HCT116 (cell line): ENCODE results near the gene ESR1. TPM values are rescaled to one million over a fixed set of nuclear protein-coding genes. Genes with fewer than 3 reads are reported as not detected.

Experiments used
- ATAC-seq: fragments of 200-7000 bp; cut with Tn5 transposase; 2 replicates; pipeline ENCODE4 v1.9.1; 2020; ENCODE audit warnings: mild to moderate bottlenecking, moderate library complexity
- BruUV-seq: library from RNA; stranded (reverse); fragments of 400-500 nt; replicated peaks from 2 replicates; lab custom pipeline; 2021; lab: Mats Ljungman, UMichigan
- CTCF ChIA-PET: fragments of 300-600 bp; sonication (Branson Sonifier 250); formaldehyde crosslinking; loops from one replicate; lab custom pipeline; 2021; ENCODE audit warnings: antibody characterized with exemption; lab: Charles Lee
- POLR2A ChIA-PET: fragments of 300-600, 350-600 bp; sonication (Branson Sonifier 250); formaldehyde crosslinking; loops from one replicate; lab custom pipeline; 2021; ENCODE audit warnings: antibody characterized with exemption; lab: Charles Lee
- RAD21 ChIA-PET, 2 experiments: fragments of 300-600 bp; sonication (Branson Sonifier 250); formaldehyde crosslinking; loops; one replicate each; lab custom pipeline; 2023; ENCODE audit warnings: low total read pairs in 2 of 2; ENCODE audit not compliant: uncharacterized antibody in 2 of 2, unreplicated experiment in 2 of 2, low non-redundant PET in 1 of 2; lab: Charles Lee
- DNase-seq: peaks from one replicate; pipeline ENCODE4 v3.0.0-alpha.2; 2010; ENCODE audit warnings: low read depth, low spot score
- H2AFZ ChIP-seq: fragments of 200-600 bp; shearing (Covaris generic), sonication (generic); 2 replicates; pipeline ENCODE4 v1.6.1; 2017; ENCODE audit warnings: low read depth, mixed run types, mixed read lengths, antibody characterized with exemption, low read length; ENCODE audit not compliant: poor library complexity, severe bottlenecking
- H3K27ac ChIP-seq: 2 replicates; pipeline ENCODE4 v1.5.1; 2012; ENCODE audit warnings: low read depth, low read length
- H3K27me3 ChIP-seq: fragments of 200-600 bp; sonication (generic); 2 replicates; pipeline ENCODE4 v1.6.1; 2016; ENCODE audit warnings: mixed run types, low read length, mixed read lengths; ENCODE audit not compliant: insufficient read depth
- H3K36me3 ChIP-seq, 2 experiments: fragments of 200-500 bp in 1 of 2; fragments of 200-600 bp in 1 of 2; sonication (Bioruptor generic) in 1 of 2; sonication (generic) in 1 of 2; 2 replicates each; pipeline versions ENCODE4 v1.5.1 to v1.6.1; 2014 to 2016; ENCODE audit warnings: low read length in 2 of 2, inconsistent platforms in 1 of 2, mixed read lengths in 1 of 2, mixed run types in 1 of 2; ENCODE audit not compliant: insufficient read depth in 2 of 2, control insufficient read depth in 1 of 2
- H3K4me1 ChIP-seq, 2 experiments: fragments of 200-600 bp in 1 of 2; sonication (generic) in 1 of 2; 2 replicates each; pipeline versions ENCODE4 v1.5.1 to v1.6.1; 2012 to 2017; ENCODE audit warnings: low read length in 2 of 2, inconsistent platforms in 1 of 2, mild to moderate bottlenecking in 1 of 2, mixed read lengths in 1 of 2, mixed run types in 1 of 2, moderate library complexity in 1 of 2; ENCODE audit not compliant: insufficient read depth in 2 of 2, control insufficient read depth in 1 of 2
- H3K4me2 ChIP-seq: fragments of 200-600 bp; sonication (generic); 2 replicates; pipeline ENCODE4 v1.6.1; 2017; ENCODE audit warnings: mixed run types, low read length, mixed read lengths
- H3K4me3 ChIP-seq, 2 experiments: fragments of 200-600 bp in 1 of 2; sonication (generic) in 1 of 2; replicated peaks in 1 of 2; 2 replicates each; pipeline ENCODE4 v1.5.1; 2011 to 2016; ENCODE audit warnings: low read length in 2 of 2, control low read depth in 1 of 2, low read depth in 1 of 2, mild to moderate bottlenecking in 1 of 2, mixed read lengths in 1 of 2, mixed run types in 1 of 2
- H3K79me2 ChIP-seq: fragments of 200-600 bp; sonication (generic); 2 replicates; pipeline ENCODE4 v1.6.1; 2017; ENCODE audit warnings: mild to moderate bottlenecking, mixed run types, low read length, moderate library complexity, mixed read lengths; ENCODE audit not compliant: insufficient read depth
- H3K9ac ChIP-seq: fragments of 200-600 bp; sonication (generic); 2 replicates; pipeline ENCODE4 v1.6.1; 2016; ENCODE audit warnings: low read length, mixed read lengths
- H3K9me2 ChIP-seq: fragments of 200-600 bp; sonication (generic), shearing (Covaris generic); 2 replicates; pipeline ENCODE4 v1.6.1; 2017; ENCODE audit warnings: mixed run types, mild to moderate bottlenecking, moderate library complexity; ENCODE audit not compliant: insufficient read depth
- H3K9me3 ChIP-seq, 2 experiments: fragments of 200-500 bp in 1 of 2; fragments of 200-600 bp in 1 of 2; sonication (Bioruptor generic) in 1 of 2; sonication (generic) in 1 of 2; 2 replicates each; pipeline ENCODE4 v1.6.1; 2014 to 2017; ENCODE audit warnings: low read length in 2 of 2, mixed read lengths in 2 of 2, inconsistent platforms in 1 of 2, low read depth in 1 of 2, mild to moderate bottlenecking in 1 of 2, mixed run types in 1 of 2, moderate library complexity in 1 of 2; ENCODE audit not compliant: control insufficient read depth in 1 of 2, insufficient read depth in 1 of 2
- H4K20me1 ChIP-seq: fragments of 200-600 bp; sonication (generic), shearing (Covaris generic); 2 replicates; pipeline ENCODE4 v1.6.1; 2017; ENCODE audit warnings: mixed run types, mild to moderate bottlenecking, moderate library complexity; ENCODE audit not compliant: insufficient read depth
- CEBPB ChIP-seq: IDR thresholded peaks from 2 replicates; pipeline ENCODE4 v1.6.1; 2012; ENCODE audit warnings: low read depth
- ELF1 ChIP-seq: IDR thresholded peaks from 2 replicates; pipeline ENCODE4 v1.6.1; 2012; ENCODE audit warnings: low read depth, borderline replicate concordance
- JUND ChIP-seq: IDR thresholded peaks from 2 replicates; pipeline ENCODE4 v1.6.1; 2012
- RAD21 ChIP-seq: IDR thresholded peaks from 2 replicates; pipeline ENCODE4 v1.6.1; 2012; ENCODE audit warnings: low read depth, mild to moderate bottlenecking
- SP1 ChIP-seq: IDR thresholded peaks from 2 replicates; pipeline ENCODE4 v1.6.1; 2012; ENCODE audit warnings: low read depth
- SRF ChIP-seq: IDR thresholded peaks from 2 replicates; pipeline ENCODE4 v1.6.1; 2012; ENCODE audit warnings: low read depth
- TCF7L2 ChIP-seq: IDR thresholded peaks from 2 replicates; pipeline ENCODE4 v1.7.0; 2011; ENCODE audit warnings: borderline replicate concordance, inconsistent platforms; ENCODE audit not compliant: insufficient read depth, insufficient read length; ENCODE audit errors: extremely low read depth
- YY1 ChIP-seq: IDR thresholded peaks from 2 replicates; pipeline ENCODE4 v1.6.1; 2011; ENCODE audit warnings: low read length, low read depth, moderate library complexity, mild to moderate bottlenecking; ENCODE audit not compliant: insufficient replicate concordance; ENCODE audit errors: extremely low read depth
- ZFX ChIP-seq: fragments of 450-650 bp; IDR thresholded peaks from 2 replicates; pipeline ENCODE4 v1.6.1; 2017
- ZNF274 ChIP-seq: fragments of 200-500 bp; sonication (Bioruptor generic); IDR thresholded peaks from 2 replicates; pipeline ENCODE4 v1.6.1; 2014; ENCODE audit warnings: mild to moderate bottlenecking, low read depth, low read length, inconsistent platforms
- intact Hi-C: fragments of 100-400 bp; cut with micrococcal nuclease; formaldehyde crosslinking; loops from 2 replicates; pipeline ENCODE4 v1.10.0; 2022
- total RNA-seq: library from RNA; stranded (reverse); gene quantifications from one replicate; pipeline ENCODE4 v1.2.1, GENCODE V29; 2021; ENCODE audit not compliant: unreplicated experiment
- TF ChIP-seq, protein P1 (sequence below): IDR thresholded peaks from 2 replicates; pipeline ENCODE4 v1.6.1; 2012; ENCODE audit warnings: low read depth
- TF ChIP-seq, protein P2 (sequence below): IDR thresholded peaks from 2 replicates; pipeline ENCODE4 v1.6.1; 2012
- TF ChIP-seq, protein P3 (sequence below): IDR thresholded peaks from 2 replicates; pipeline ENCODE4 v1.6.1; 2012

ESR1 gene
- total RNA-seq, 1 experiment from 2014 or later = 0.17 TPM

DNA sequence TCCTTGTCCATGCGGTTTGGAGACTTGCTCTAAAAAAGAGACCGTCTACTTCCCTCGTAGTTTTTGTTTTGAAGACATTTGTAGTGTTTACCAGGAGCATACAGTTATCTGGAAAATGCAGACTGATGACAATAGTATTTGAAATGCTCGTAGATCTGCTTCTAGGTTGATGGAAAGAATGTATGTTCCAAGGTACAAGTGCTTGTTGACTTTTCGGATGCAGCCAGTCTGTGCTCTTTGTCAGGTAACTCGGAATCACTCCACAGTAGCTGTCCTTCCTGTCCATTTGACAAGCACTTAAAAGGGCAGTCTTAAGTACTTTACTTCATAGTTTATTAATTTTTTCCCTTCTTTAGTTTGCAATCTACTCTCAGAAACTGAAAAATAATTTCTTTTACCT, 194.8 kb downstream of the ESR1 start (continued):
- TF ChIP-seq, protein P1, sequence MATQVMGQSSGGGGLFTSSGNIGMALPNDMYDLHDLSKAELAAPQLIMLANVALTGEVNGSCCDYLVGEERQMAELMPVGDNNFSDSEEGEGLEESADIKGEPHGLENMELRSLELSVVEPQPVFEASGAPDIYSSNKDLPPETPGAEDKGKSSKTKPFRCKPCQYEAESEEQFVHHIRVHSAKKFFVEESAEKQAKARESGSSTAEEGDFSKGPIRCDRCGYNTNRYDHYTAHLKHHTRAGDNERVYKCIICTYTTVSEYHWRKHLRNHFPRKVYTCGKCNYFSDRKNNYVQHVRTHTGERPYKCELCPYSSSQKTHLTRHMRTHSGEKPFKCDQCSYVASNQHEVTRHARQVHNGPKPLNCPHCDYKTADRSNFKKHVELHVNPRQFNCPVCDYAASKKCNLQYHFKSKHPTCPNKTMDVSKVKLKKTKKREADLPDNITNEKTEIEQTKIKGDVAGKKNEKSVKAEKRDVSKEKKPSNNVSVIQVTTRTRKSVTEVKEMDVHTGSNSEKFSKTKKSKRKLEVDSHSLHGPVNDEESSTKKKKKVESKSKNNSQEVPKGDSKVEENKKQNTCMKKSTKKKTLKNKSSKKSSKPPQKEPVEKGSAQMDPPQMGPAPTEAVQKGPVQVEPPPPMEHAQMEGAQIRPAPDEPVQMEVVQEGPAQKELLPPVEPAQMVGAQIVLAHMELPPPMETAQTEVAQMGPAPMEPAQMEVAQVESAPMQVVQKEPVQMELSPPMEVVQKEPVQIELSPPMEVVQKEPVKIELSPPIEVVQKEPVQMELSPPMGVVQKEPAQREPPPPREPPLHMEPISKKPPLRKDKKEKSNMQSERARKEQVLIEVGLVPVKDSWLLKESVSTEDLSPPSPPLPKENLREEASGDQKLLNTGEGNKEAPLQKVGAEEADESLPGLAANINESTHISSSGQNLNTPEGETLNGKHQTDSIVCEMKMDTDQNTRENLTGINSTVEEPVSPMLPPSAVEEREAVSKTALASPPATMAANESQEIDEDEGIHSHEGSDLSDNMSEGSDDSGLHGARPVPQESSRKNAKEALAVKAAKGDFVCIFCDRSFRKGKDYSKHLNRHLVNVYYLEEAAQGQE = no peak
- TF ChIP-seq JUND (no peak), RAD21 (no peak), ZNF274 (no peak), YY1 (no peak)

DNA sequence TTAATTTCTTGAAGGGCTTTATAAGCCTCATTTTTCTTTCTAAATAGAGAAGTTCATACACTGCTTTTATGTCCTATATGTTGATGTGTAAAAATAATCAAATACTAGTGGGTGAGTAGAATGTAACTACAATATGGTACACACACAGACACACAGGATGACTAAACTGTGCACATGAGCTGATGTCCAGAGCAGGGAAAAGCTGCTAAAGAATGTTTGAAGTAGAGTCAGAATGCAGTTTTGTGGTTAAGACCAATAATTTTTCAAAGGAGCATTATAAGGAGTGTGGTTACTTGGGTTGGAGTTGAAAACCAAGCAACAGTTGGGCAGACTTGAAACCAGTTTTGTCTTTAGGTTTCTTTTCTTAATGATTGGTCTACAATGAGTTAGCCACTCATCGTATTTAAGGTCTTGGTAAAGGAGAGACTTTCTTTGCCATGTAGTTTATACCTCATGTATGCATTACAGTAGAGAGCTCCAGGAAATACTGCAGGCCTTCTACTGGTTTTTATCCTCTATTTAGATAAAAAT, 196.6 kb downstream of the ESR1 start:
- H3K27ac ChIP-seq = no peak overlapping the region
- no peaks in the 10 kb centered on the region for H3K27me3 ChIP-seq
- H3K4me1 ChIP-seq = 0 out of 4 replicates have a peak, but pooled peaks cover 0 to 3% of the 10 kb centered on the region in 2 experiments
- POLR2A ChIA-PET = no interaction called here
- CTCF ChIA-PET = no interaction called here
- no peaks in the 10 kb centered on the region for H3K9me2 ChIP-seq
- no peak overlapping the region for H2AFZ ChIP-seq
- RAD21 ChIA-PET = no interaction called here
- TF ChIP-seq CEBPB (no peak), SP1 (no peak), SRF (no peak), ZFX (no peak), TCF7L2 (no peak), ELF1 (no peak)
- TF ChIP-seq, protein P2, sequence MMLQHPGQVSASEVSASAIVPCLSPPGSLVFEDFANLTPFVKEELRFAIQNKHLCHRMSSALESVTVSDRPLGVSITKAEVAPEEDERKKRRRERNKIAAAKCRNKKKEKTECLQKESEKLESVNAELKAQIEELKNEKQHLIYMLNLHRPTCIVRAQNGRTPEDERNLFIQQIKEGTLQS = no peak
- TF ChIP-seq, protein P3, sequence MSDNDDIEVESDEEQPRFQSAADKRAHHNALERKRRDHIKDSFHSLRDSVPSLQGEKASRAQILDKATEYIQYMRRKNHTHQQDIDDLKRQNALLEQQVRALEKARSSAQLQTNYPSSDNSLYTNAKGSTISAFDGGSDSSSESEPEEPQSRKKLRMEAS = no peak
- TF ChIP-seq, protein P1 = no peak
- no peaks in the 10 kb centered on the region for H4K20me1 ChIP-seq
- H3K79me2 ChIP-seq = no peaks in the 10 kb centered on the region
- no peak overlapping the region for H3K9ac ChIP-seq
- H3K4me2 ChIP-seq = no peak overlapping the region
- intact Hi-C loops = no loop called here
- no peak overlapping the region for H3K4me3 ChIP-seq
- ATAC-seq = no peak
- H3K9me3 ChIP-seq = no peaks in the 10 kb centered on the region
- no peak for DNase-seq
- no peaks in the 10 kb centered on the region for H3K36me3 ChIP-seq
- BruUV-seq = no TSS peak
